Thyroid gland (tissue), 4 donors: ENCODE measurements around the gene KCNQ1.

Experiments used
- CTCF ChIP-seq, 6 experiments: fragments of 200-600 bp in 3 of 6; fragments of 450-650 bp in 3 of 6; sonication (generic) in 3 of 6; IDR thresholded peaks; one replicate each; pipeline ENCODE4 v1.5.1; 2016 to 2019; ENCODE audit warnings: antibody characterized with exemption in 6 of 6, mild to moderate bottlenecking in 2 of 6, inconsistent platforms in 1 of 6, moderate library complexity in 1 of 6
- POLR2A ChIP-seq, 2 donors: fragments of 450-650 bp; IDR thresholded peaks; one replicate each; pipeline ENCODE4 v1.6.1; 2017; ENCODE audit warnings: antibody characterized with exemption in 2 of 2, mild to moderate bottlenecking in 2 of 2, moderate library complexity in 1 of 2

GRCh38 chr11:2794046-2794967 lies 349.5 kb downstream of the KCNQ1 start:
- no peak for TF ChIP-seq POLR2A (IDR thresholded peaks at IDR 0.05)
- TF ChIP-seq CTCF (IDR thresholded peaks at IDR 0.05), result no peak
